ENCODE results near the gene TECPR1.

TECPR1 gene

GRCh38 chr7:98185101-98185500, 66.9 kb downstream of the TECPR1 start:
- TF ChIP-seq CTCF (IDR thresholded peaks at IDR 0.05; ENCODE audit: insufficient read depth, low read depth, low read length, missing control alignments) = no peak
- no peak for DNase-seq (ENCODE audit: low read depth)
- H3K4me3 ChIP-seq (ENCODE audit: low read depth, low read length) = no peak overlapping the region

GRCh38 chr7:98180751-98181150, 71.3 kb downstream of the TECPR1 start:
- no peak overlapping the region for H3K4me3 ChIP-seq (ENCODE audit: low read depth, low read length)
- TF ChIP-seq CTCF (IDR thresholded peaks at IDR 0.05; ENCODE audit: insufficient read depth, low read depth, low read length, missing control alignments) = no peak
- no peak for DNase-seq (ENCODE audit: low read depth)

- no peak for DNase-seq (ENCODE audit: low read depth)
- no peak for TF ChIP-seq CTCF (IDR thresholded peaks at IDR 0.05; ENCODE audit: insufficient read depth, low read depth, low read length, missing control alignments)
- no peak overlapping the region for H3K4me3 ChIP-seq (ENCODE audit: low read depth, low read length)
Measured at GRCh38 chr7:98178762-98179490, 73.1 kb downstream of the TECPR1 start.

GRCh38 chr7:98178321-98178720, 73.7 kb downstream of the TECPR1 start:
- no peak for DNase-seq (ENCODE audit: low read depth)
- TF ChIP-seq CTCF (IDR thresholded peaks at IDR 0.05; ENCODE audit: insufficient read depth, low read depth, low read length, missing control alignments) = no peak
- no peak overlapping the region for H3K4me3 ChIP-seq (ENCODE audit: low read depth, low read length)

- DNase-seq (ENCODE audit: low read depth) = no peak
Measured at GRCh38 chr7:98177553-98177952, 74.5 kb downstream of the TECPR1 start.

GRCh38 chr7:98175260-98175940, 76.6 kb downstream of the TECPR1 start:
- no peak for TF ChIP-seq CTCF (IDR thresholded peaks at IDR 0.05; ENCODE audit: insufficient read depth, low read depth, low read length, missing control alignments)

More at GRCh38 chr7:98177553-98177952, 74.5 kb downstream of the TECPR1 start:
- H3K4me3 ChIP-seq (ENCODE audit: low read depth, low read length) = no peak overlapping the region
- TF ChIP-seq CTCF (IDR thresholded peaks at IDR 0.05; ENCODE audit: insufficient read depth, low read depth, low read length, missing control alignments) = no peak

More at GRCh38 chr7:98175260-98175940, 76.6 kb downstream of the TECPR1 start:
- no peak for DNase-seq (ENCODE audit: low read depth)
- no peak overlapping the region for H3K4me3 ChIP-seq (ENCODE audit: low read depth, low read length)

Measured in GM12865 (cell line).